ENCODE results near the gene TBC1D17. TPM values are rescaled to one million over a fixed set of nuclear protein-coding genes. Genes with fewer than 3 reads are reported as not detected.
A peak's percentile ranks its signal among the peaks of the same experiment; 100 is the strongest.

Gene TBC1D17
- total and polyA plus RNA-seq, 10 of the 15 experiments (the other 5 are each of a cell fraction or from before 2014, with no cell fraction given), result 0.42 to 20.4 (median 11.2) TPM

DNA sequence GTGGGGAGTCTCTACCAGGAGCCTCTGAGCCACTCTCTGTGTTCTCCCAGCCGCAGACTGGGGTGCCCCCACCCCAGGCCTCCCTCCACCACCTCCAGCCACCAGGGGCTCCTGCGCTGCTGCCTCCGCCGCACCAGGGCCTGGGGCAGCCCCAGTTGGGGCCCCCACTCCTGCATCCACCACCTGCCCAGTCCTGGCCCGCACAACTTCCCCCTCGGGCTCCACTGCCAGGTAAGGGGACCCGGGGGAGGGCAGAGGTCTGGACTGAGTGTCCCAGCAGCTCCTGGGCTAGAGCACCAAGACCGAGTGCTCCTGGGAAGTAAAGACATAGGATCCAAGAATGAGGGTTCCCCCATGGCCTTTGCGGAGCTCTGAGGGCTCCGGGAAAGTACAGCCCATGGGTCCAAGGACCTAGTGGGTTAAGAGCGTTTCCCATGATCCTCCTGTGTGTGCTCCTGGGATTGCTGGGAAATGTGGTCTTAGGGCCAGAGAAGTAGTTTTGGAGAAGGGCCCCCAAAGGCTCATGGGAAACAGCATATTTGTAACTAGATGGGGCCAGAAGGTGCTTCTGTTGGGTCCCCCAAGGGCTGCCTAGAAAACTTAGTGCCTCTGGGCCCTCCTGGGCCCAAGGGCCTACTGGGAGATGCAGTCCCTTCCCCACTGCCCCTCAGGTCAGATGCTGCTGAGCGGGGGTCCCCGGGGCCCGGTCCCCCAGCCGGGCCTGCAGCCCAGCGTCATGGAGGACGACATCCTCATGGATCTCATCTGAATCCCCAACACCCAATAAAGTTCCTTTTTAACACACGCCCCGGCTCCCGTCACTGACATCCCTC lies 41.1 kb upstream of the TBC1D17 start:
- intact Hi-C loops (cut with micrococcal nuclease; ENCODE audit: unreplicated experiment), result no loop called here
- CTCF ChIA-PET, result interaction anchor here (1.2 kb wide), 1 partner anchor 102 kb away, joined by 3 read pairs; no protein-coding TSS in a partner anchor
- DNase-seq (ENCODE audit: low read depth, low spot score), result no peak

DNA sequence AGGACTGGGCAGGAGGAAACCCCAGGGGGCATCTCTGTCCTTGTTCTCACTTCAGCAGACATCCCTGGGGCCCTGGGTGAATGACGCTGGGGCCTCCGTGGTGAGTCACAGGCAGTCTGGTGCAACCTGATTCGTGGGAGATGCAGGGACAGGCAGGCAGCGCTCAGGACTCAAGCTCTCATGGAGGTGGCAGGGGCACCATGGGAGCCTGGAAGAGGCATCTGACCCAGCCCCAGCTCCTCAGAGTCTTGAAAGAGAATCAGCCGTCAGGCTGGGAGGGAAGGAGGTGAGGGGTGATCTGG lies 40.5 kb upstream of the TBC1D17 start:
- no peaks in the 10 kb centered on the region for H3K9me3 ChIP-seq (replicated peaks; ENCODE audit: control insufficient read depth, insufficient read depth, low read length)
- ATAC-seq (no peak), DNase-seq (ENCODE audit: low read depth, low spot score) (no peak), FAIRE-seq (no peak)
- no peaks in the 10 kb centered on the region for H4K20me1 ChIP-seq (ENCODE audit: control insufficient read depth, insufficient read depth)
- H3K9ac ChIP-seq (ENCODE audit: control insufficient read depth, insufficient read depth, low read length), result no peak overlapping the region
- ChIA-PET SMC1A (ENCODE audit: uncharacterized antibody, unreplicated experiment) (no interaction called here), CTCF (interaction anchor here (1.2 kb wide), 1 partner anchor 101 kb away, joined by 3 read pairs; no protein-coding TSS in a partner anchor), POLR2A (no interaction called here), RAD21 (ENCODE audit: unreplicated experiment) (no interaction called here)
- intact Hi-C loops (cut with micrococcal nuclease; ENCODE audit: unreplicated experiment) (no loop called here), in situ Hi-C loops (cut with MboI) (no loop called here)
- H3K27ac ChIP-seq (ENCODE audit: control insufficient read depth, insufficient read depth), result no peak overlapping the region
- no peaks in the 10 kb centered on the region for H3K4me1 ChIP-seq (ENCODE audit: control insufficient read depth, insufficient read depth, low read length)
- peaks cover 16 to 23% of the 10 kb centered on the region in 2 experiments for H3K36me3 ChIP-seq (ENCODE audit: control insufficient read depth in 2 of 2, insufficient read depth in 2 of 2, low read length in 1 of 2)
- no peak overlapping the region for H3K4me2 ChIP-seq (ENCODE audit: control insufficient read depth, insufficient read depth)
- no peak overlapping the region for H3K4me3 ChIP-seq
- no TSS peak for BruUV-seq (replicated peaks)
- WGBS (ENCODE audit: insufficient coverage, insufficient replicate concordance, low lambda C conversion rate, missing lambda C conversion rate), result 90% methylated on average over 5 of the region's 5 CpGs
- H2AFZ ChIP-seq (ENCODE audit: control insufficient read depth, low read depth, low read length), result no peak overlapping the region
- no peaks in the 10 kb centered on the region for H3K79me2 ChIP-seq (ENCODE audit: control insufficient read depth, insufficient read depth, low read length)
- no peaks in the 10 kb centered on the region for H3K27me3 ChIP-seq (replicated peaks in 1 of 2; ENCODE audit: control insufficient read depth in 2 of 2, insufficient read depth in 2 of 2, low read length in 1 of 2)
- TF ChIP-seq HCFC1 (IDR thresholded peaks at IDR 0.05; ENCODE audit: low read length), result no peak
- no peak for TF ChIP-seq RCOR1 (conservative IDR thresholded peaks at IDR 0.05; ENCODE audit: low read depth, low read length)
- TF ChIP-seq JUND (IDR thresholded peaks at IDR 0.05; ENCODE audit: low read depth, low read length), result no peak
- TF ChIP-seq PAX8 (IDR thresholded peaks at IDR 0.05), result no peak
- TF ChIP-seq EED (IDR thresholded peaks at IDR 0.05; ENCODE audit: low read depth), result no peak
- TF ChIP-seq FOXK2 (IDR thresholded peaks at IDR 0.05), result no peak
- TF ChIP-seq, protein P1, sequence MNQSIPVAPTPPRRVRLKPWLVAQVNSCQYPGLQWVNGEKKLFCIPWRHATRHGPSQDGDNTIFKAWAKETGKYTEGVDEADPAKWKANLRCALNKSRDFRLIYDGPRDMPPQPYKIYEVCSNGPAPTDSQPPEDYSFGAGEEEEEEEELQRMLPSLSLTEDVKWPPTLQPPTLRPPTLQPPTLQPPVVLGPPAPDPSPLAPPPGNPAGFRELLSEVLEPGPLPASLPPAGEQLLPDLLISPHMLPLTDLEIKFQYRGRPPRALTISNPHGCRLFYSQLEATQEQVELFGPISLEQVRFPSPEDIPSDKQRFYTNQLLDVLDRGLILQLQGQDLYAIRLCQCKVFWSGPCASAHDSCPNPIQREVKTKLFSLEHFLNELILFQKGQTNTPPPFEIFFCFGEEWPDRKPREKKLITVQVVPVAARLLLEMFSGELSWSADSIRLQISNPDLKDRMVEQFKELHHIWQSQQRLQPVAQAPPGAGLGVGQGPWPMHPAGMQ (IDR thresholded peaks at IDR 0.05; ENCODE audit: borderline replicate concordance), result no peak
- TF ChIP-seq, protein P2, sequence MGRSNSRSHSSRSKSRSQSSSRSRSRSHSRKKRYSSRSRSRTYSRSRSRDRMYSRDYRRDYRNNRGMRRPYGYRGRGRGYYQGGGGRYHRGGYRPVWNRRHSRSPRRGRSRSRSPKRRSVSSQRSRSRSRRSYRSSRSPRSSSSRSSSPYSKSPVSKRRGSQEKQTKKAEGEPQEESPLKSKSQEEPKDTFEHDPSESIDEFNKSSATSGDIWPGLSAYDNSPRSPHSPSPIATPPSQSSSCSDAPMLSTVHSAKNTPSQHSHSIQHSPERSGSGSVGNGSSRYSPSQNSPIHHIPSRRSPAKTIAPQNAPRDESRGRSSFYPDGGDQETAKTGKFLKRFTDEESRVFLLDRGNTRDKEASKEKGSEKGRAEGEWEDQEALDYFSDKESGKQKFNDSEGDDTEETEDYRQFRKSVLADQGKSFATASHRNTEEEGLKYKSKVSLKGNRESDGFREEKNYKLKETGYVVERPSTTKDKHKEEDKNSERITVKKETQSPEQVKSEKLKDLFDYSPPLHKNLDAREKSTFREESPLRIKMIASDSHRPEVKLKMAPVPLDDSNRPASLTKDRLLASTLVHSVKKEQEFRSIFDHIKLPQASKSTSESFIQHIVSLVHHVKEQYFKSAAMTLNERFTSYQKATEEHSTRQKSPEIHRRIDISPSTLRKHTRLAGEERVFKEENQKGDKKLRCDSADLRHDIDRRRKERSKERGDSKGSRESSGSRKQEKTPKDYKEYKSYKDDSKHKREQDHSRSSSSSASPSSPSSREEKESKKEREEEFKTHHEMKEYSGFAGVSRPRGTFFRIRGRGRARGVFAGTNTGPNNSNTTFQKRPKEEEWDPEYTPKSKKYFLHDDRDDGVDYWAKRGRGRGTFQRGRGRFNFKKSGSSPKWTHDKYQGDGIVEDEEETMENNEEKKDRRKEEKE (IDR thresholded peaks at IDR 0.05), result no peak

More for the DNA sequence above, 41.1 kb upstream of the TBC1D17 start:
- no peak overlapping the region for H3K9ac ChIP-seq (ENCODE audit: control insufficient read depth, insufficient read depth, low read length)
- RAD21 ChIA-PET (ENCODE audit: unreplicated experiment), result no interaction called here
- SMC1A ChIA-PET (ENCODE audit: uncharacterized antibody, unreplicated experiment), result no interaction called here
- POLR2A ChIA-PET, result interaction anchor here (0.6 kb wide), 1 partner anchor 21 kb away, joined by 3 read pairs; no protein-coding TSS in a partner anchor
- H3K79me2 ChIP-seq (ENCODE audit: control insufficient read depth, insufficient read depth, low read length), result no peaks in the 10 kb centered on the region
- no peaks in the 10 kb centered on the region for H3K9me3 ChIP-seq (replicated peaks; ENCODE audit: control insufficient read depth, insufficient read depth, low read length)
- no peak overlapping the region for H3K4me3 ChIP-seq
- H3K4me2 ChIP-seq (ENCODE audit: control insufficient read depth, insufficient read depth), result no peak overlapping the region
- no peaks in the 10 kb centered on the region for H3K27me3 ChIP-seq (replicated peaks in 1 of 2; ENCODE audit: control insufficient read depth in 2 of 2, insufficient read depth in 2 of 2, low read length in 1 of 2)
- H3K27ac ChIP-seq (ENCODE audit: control insufficient read depth, insufficient read depth), result no peak overlapping the region
- no peaks in the 10 kb centered on the region for H3K4me1 ChIP-seq (ENCODE audit: control insufficient read depth, insufficient read depth, low read length)
- in situ Hi-C loops (cut with MboI), result no loop called here
- ATAC-seq, result no peak
- no peak for FAIRE-seq
- 97% methylated on average over 17 of the region's 20 CpGs for WGBS (ENCODE audit: insufficient coverage, insufficient replicate concordance, low lambda C conversion rate, missing lambda C conversion rate)
- peaks cover 19 to 27% of the 10 kb centered on the region in 2 experiments for H3K36me3 ChIP-seq (ENCODE audit: control insufficient read depth in 2 of 2, insufficient read depth in 2 of 2, low read length in 1 of 2)
- no peaks in the 10 kb centered on the region for H4K20me1 ChIP-seq (ENCODE audit: control insufficient read depth, insufficient read depth)
- TF ChIP-seq SIX5 (IDR thresholded peaks at IDR 0.05; ENCODE audit: low read depth, low read length, severe bottlenecking) (peak; percentile 30), SREBF1 (IDR thresholded peaks at IDR 0.05; ENCODE audit: low read length) (no peak), NFYB (IDR thresholded peaks at IDR 0.05; ENCODE audit: insufficient read depth, low read depth, low read length) (no peak), KLF5 (IDR thresholded peaks at IDR 0.05; ENCODE audit: partially characterized antibody) (no peak), ZNF217 (IDR thresholded peaks at IDR 0.05) (no peak), SP1 (IDR thresholded peaks at IDR 0.05; ENCODE audit: low read depth, low read length) (no peak), GABPA (IDR thresholded peaks at IDR 0.05; ENCODE audit: low read depth) (no peak), JUNB (IDR thresholded peaks at IDR 0.05) (no peak)
- TF ChIP-seq, protein P3, sequence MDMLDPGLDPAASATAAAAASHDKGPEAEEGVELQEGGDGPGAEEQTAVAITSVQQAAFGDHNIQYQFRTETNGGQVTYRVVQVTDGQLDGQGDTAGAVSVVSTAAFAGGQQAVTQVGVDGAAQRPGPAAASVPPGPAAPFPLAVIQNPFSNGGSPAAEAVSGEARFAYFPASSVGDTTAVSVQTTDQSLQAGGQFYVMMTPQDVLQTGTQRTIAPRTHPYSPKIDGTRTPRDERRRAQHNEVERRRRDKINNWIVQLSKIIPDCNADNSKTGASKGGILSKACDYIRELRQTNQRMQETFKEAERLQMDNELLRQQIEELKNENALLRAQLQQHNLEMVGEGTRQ (IDR thresholded peaks at IDR 0.05; ENCODE audit: borderline replicate concordance, low read depth, low read length), result no peak
- BruUV-seq (replicated peaks), result no TSS peak
- H2AFZ ChIP-seq (ENCODE audit: control insufficient read depth, low read depth, low read length), result no peak overlapping the region
